ENCODE results near the gene PLEKHM3. TPM values are rescaled to one million over a fixed set of nuclear protein-coding genes. Genes with fewer than 3 reads are reported as not detected.

Gene PLEKHM3
- total RNA-seq, 1 experiment from 2014 or later: 2.5 TPM

DNA sequence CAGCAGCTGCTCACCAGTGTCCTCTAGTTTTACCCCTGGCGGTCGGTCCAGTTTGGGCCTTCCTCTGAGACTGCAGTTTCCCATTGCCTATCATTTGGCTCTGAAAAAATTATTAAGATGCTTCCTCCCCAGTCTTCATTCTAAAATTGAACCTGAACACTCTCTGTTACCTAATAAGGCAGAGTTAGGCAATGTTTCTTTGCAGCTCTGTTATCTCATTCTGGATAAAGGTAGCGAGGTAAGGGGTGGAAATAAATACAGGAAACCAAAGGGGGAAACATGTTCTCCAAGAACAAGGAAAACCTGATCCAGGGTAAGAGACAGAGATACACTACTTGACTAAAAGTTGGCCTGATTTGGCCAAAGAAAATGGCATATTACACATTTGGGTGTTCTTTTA, 164.6 kb downstream of the PLEKHM3 start:
- H3K27me3 ChIP-seq (ENCODE audit: control insufficient read depth, insufficient read depth, low read length): no peaks in the 10 kb centered on the region
- H3K4me3 ChIP-seq (ENCODE audit: low read depth in 2 of 2, low read length in 2 of 2): no peak overlapping the region
- no TSS peak for BruUV-seq (replicated peaks)
- H3K36me3 ChIP-seq (ENCODE audit: control insufficient read depth, insufficient read depth, low read length): no peaks in the 10 kb centered on the region
- ChIA-PET CTCF (no interaction called here), POLR2A (no interaction called here)
- DNase-seq (ENCODE audit: low read depth, low spot score): no peak
- H3K4me1 ChIP-seq (ENCODE audit: control insufficient read depth, insufficient read depth, low read length): no peaks in the 10 kb centered on the region
- intact Hi-C loops (cut with micrococcal nuclease; ENCODE audit: unreplicated experiment): no loop called here
- no peak for TF ChIP-seq CTCF (IDR thresholded peaks at IDR 0.05)
- TF ChIP-seq SIN3A (IDR thresholded peaks at IDR 0.05; ENCODE audit: borderline replicate concordance, insufficient read depth, low read depth, low read length): no peak
- TF ChIP-seq POLR2AphosphoS5 (IDR thresholded peaks at IDR 0.05; ENCODE audit: low read depth, low read length): no peak
- TF ChIP-seq REST (IDR thresholded peaks at IDR 0.05; ENCODE audit: insufficient read depth in 1 of 2, low read depth in 2 of 2, low read length in 1 of 2): no peak
- no peak for TF ChIP-seq TCF7L2 (IDR thresholded peaks at IDR 0.05; ENCODE audit: low read depth, low read length)
- no peak for ATAC-seq
- no peaks in the 10 kb centered on the region for H3K9me3 ChIP-seq (ENCODE audit: control insufficient read depth, insufficient read depth, low read depth, low read length)
- no peak overlapping the region for H3K27ac ChIP-seq (ENCODE audit: low read length)
- in situ Hi-C loops (cut with HindIII; ENCODE audit: low pct_unique_long_range_greater_than_20kb, low sequenced_read_pairs): no loop called here

DNA sequence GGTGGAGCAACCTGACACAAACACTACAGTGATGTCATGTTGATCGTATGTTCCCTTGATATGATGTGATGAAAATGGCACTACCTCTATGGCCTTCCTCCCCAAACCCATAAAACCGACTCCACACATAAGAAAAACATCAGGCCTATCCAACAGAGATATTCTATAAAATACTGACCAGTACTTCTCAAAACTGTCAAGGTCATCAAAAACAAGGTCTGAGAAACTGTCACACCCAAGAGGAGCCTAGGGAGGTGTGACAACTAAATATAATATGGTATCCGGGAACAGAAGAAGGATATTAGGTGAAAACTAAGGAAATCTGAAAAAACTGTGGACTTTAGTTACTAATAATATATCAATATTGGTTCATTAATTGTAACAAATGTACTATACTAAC, 169.7 kb downstream of the PLEKHM3 start:
- no peak overlapping the region for H3K4me3 ChIP-seq (ENCODE audit: low read depth in 2 of 2, low read length in 2 of 2)
- H3K4me1 ChIP-seq (ENCODE audit: control insufficient read depth, insufficient read depth, low read length): no peaks in the 10 kb centered on the region
- POLR2A ChIA-PET: no interaction called here
- no peaks in the 10 kb centered on the region for H3K27me3 ChIP-seq (ENCODE audit: control insufficient read depth, insufficient read depth, low read length)
- in situ Hi-C loops (cut with HindIII; ENCODE audit: low pct_unique_long_range_greater_than_20kb, low sequenced_read_pairs) (no loop called here), intact Hi-C loops (cut with micrococcal nuclease; ENCODE audit: unreplicated experiment) (no loop called here)
- no peak for ATAC-seq
- no peak overlapping the region for H3K27ac ChIP-seq (ENCODE audit: low read length)
- no TSS peak for BruUV-seq (replicated peaks)
- TF ChIP-seq CTCF (IDR thresholded peaks at IDR 0.05): no peak
- no peak for TF ChIP-seq REST (IDR thresholded peaks at IDR 0.05; ENCODE audit: insufficient read depth in 1 of 2, low read depth in 2 of 2, low read length in 1 of 2)
- TF ChIP-seq TCF7L2 (IDR thresholded peaks at IDR 0.05; ENCODE audit: low read depth, low read length): no peak
- TF ChIP-seq SIN3A (IDR thresholded peaks at IDR 0.05; ENCODE audit: borderline replicate concordance, insufficient read depth, low read depth, low read length): no peak
- no peak for TF ChIP-seq POLR2AphosphoS5 (IDR thresholded peaks at IDR 0.05; ENCODE audit: low read depth, low read length)
- DNase-seq (ENCODE audit: low read depth, low spot score): no peak
- H3K9me3 ChIP-seq (ENCODE audit: control insufficient read depth, insufficient read depth, low read depth, low read length): no peaks in the 10 kb centered on the region
- CTCF ChIA-PET: no interaction called here
- no peaks in the 10 kb centered on the region for H3K36me3 ChIP-seq (ENCODE audit: control insufficient read depth, insufficient read depth, low read length)

All from Panc1 (cell line).